ENCODE measurements around the gene PDP2.

PDP2 gene

DNA sequence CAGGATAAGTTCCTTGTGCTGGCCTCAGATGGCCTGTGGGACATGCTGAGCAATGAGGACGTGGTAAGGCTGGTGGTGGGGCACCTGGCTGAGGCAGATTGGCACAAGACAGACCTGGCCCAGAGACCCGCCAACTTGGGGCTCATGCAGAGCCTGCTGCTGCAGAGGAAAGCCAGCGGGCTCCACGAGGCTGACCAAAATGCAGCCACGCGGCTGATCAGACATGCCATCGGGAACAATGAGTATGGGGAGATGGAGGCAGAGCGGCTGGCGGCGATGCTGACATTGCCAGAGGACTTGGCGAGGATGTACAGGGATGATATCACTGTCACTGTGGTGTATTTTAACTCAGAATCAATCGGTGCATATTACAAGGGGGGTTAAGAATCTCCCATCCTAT is 5.2 kb downstream of the PDP2 start:
- DNase-seq (ENCODE audit: extremely low spot score): no peak
- CTCF ChIA-PET: no interaction called here
- POLR2A ChIA-PET: no interaction called here
- TF ChIP-seq FOXK2 (IDR thresholded peaks at IDR 0.05) (no peak), ZNF384 (IDR thresholded peaks at IDR 0.05) (no peak), TARDBP (IDR thresholded peaks at IDR 0.05) (no peak), HDGF (IDR thresholded peaks at IDR 0.05; ENCODE audit: borderline replicate concordance) (no peak), FOXA1 (IDR thresholded peaks at IDR 0.05) (no peak), PKNOX1 (IDR thresholded peaks at IDR 0.05) (no peak), L3MBTL2 (conservative IDR thresholded peaks at IDR 0.05) (no peak), SP1 (IDR thresholded peaks at IDR 0.05) (no peak), ELF4 (IDR thresholded peaks at IDR 0.05) (no peak), ARNT (IDR thresholded peaks at IDR 0.05) (no peak), SUZ12 (IDR thresholded peaks at IDR 0.05) (no peak), LEF1 (IDR thresholded peaks at IDR 0.05; ENCODE audit: borderline replicate concordance) (no peak), BHLHE40 (IDR thresholded peaks at IDR 0.05; ENCODE audit: borderline replicate concordance) (no peak), FOXM1 (IDR thresholded peaks at IDR 0.05; ENCODE audit: borderline replicate concordance) (no peak), CTBP1 (IDR thresholded peaks at IDR 0.05; ENCODE audit: borderline replicate concordance) (no peak)

- no peak for DNase-seq (ENCODE audit: extremely low spot score)
- POLR2A ChIA-PET: no interaction called here
- CTCF ChIA-PET: no interaction called here
- TF ChIP-seq LEF1 (IDR thresholded peaks at IDR 0.05; ENCODE audit: borderline replicate concordance): no peak
- no peak for TF ChIP-seq L3MBTL2 (conservative IDR thresholded peaks at IDR 0.05)
- TF ChIP-seq HDGF (IDR thresholded peaks at IDR 0.05; ENCODE audit: borderline replicate concordance): no peak
- no peak for TF ChIP-seq PKNOX1 (IDR thresholded peaks at IDR 0.05)
- TF ChIP-seq CTBP1 (IDR thresholded peaks at IDR 0.05; ENCODE audit: borderline replicate concordance): no peak
- no peak for TF ChIP-seq BHLHE40 (IDR thresholded peaks at IDR 0.05; ENCODE audit: borderline replicate concordance)
- no peak for TF ChIP-seq SP1 (IDR thresholded peaks at IDR 0.05)
- no peak for TF ChIP-seq FOXM1 (IDR thresholded peaks at IDR 0.05; ENCODE audit: borderline replicate concordance)
- no peak for TF ChIP-seq FOXA1 (IDR thresholded peaks at IDR 0.05)
Observed at GRCh38 chr16:66886321-66886720, 6.0 kb downstream of the PDP2 start.

DNA sequence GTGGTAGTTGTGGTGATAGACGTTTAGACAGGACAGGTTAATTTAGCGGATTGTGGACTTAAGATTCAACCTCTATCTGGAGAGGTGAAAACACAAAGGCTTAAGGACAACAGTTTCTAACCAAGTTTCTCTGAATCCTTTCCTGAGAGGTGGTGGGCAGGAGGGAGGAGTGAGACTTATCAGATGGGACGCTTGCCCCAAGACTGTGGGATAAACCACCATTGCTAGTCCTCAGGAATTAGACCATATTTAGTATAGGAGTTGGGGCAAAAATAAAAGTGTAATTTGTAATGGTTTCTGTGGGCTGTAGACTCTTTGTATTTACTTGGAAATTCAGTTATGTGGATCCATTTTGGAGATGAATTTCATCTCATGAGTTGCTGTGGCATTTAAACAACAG is 6.6 kb downstream of the PDP2 start:
- DNase-seq (ENCODE audit: extremely low spot score): no peak
- TF ChIP-seq BHLHE40 (IDR thresholded peaks at IDR 0.05; ENCODE audit: borderline replicate concordance) (no peak), CTBP1 (IDR thresholded peaks at IDR 0.05; ENCODE audit: borderline replicate concordance) (no peak), TARDBP (IDR thresholded peaks at IDR 0.05) (no peak), NFRKB (IDR thresholded peaks at IDR 0.05) (no peak), SP1 (IDR thresholded peaks at IDR 0.05) (no peak), PKNOX1 (IDR thresholded peaks at IDR 0.05) (no peak), SUZ12 (IDR thresholded peaks at IDR 0.05) (no peak), FOXA1 (IDR thresholded peaks at IDR 0.05) (no peak), HDGF (IDR thresholded peaks at IDR 0.05; ENCODE audit: borderline replicate concordance) (no peak), FOXM1 (IDR thresholded peaks at IDR 0.05; ENCODE audit: borderline replicate concordance) (no peak), ZNF384 (IDR thresholded peaks at IDR 0.05) (no peak), FOXK2 (IDR thresholded peaks at IDR 0.05) (no peak), ELF4 (IDR thresholded peaks at IDR 0.05) (no peak), ARNT (IDR thresholded peaks at IDR 0.05) (no peak), L3MBTL2 (conservative IDR thresholded peaks at IDR 0.05) (no peak), LEF1 (IDR thresholded peaks at IDR 0.05; ENCODE audit: borderline replicate concordance) (no peak)
- POLR2A ChIA-PET: no interaction called here
- CTCF ChIA-PET: no interaction called here

GRCh38 chr16:66888647-66889615 is 8.6 kb downstream of the PDP2 start:
- CTCF ChIA-PET: interaction anchor here (0.5 to 0.6 kb wide), 4 partner anchors 21 to 370 kb away, joined by 3 to 6 read pairs (median 4); no protein-coding TSS in a partner anchor
- POLR2A ChIA-PET: interaction anchor here (1.1 to 1.8 kb wide), 2 partner anchors 8 kb away, joined by 3 to 5 read pairs; partner anchors contain the start of gene PDP2
- TF ChIP-seq NFRKB (IDR thresholded peaks at IDR 0.05) (no peak), L3MBTL2 (conservative IDR thresholded peaks at IDR 0.05) (no peak), SUZ12 (IDR thresholded peaks at IDR 0.05) (no peak), FOXK2 (IDR thresholded peaks at IDR 0.05) (no peak), ZNF384 (IDR thresholded peaks at IDR 0.05) (no peak), ELF4 (IDR thresholded peaks at IDR 0.05) (no peak), CTBP1 (IDR thresholded peaks at IDR 0.05; ENCODE audit: borderline replicate concordance) (no peak), FOXA1 (IDR thresholded peaks at IDR 0.05) (no peak), LEF1 (IDR thresholded peaks at IDR 0.05; ENCODE audit: borderline replicate concordance) (no peak), FOXM1 (IDR thresholded peaks at IDR 0.05; ENCODE audit: borderline replicate concordance) (no peak), ARNT (IDR thresholded peaks at IDR 0.05) (no peak), HDGF (IDR thresholded peaks at IDR 0.05; ENCODE audit: borderline replicate concordance) (no peak), PKNOX1 (IDR thresholded peaks at IDR 0.05) (no peak), SP1 (IDR thresholded peaks at IDR 0.05) (no peak), BHLHE40 (IDR thresholded peaks at IDR 0.05; ENCODE audit: borderline replicate concordance) (no peak), TARDBP (IDR thresholded peaks at IDR 0.05) (no peak)
- no peak for DNase-seq (ENCODE audit: extremely low spot score)

DNA sequence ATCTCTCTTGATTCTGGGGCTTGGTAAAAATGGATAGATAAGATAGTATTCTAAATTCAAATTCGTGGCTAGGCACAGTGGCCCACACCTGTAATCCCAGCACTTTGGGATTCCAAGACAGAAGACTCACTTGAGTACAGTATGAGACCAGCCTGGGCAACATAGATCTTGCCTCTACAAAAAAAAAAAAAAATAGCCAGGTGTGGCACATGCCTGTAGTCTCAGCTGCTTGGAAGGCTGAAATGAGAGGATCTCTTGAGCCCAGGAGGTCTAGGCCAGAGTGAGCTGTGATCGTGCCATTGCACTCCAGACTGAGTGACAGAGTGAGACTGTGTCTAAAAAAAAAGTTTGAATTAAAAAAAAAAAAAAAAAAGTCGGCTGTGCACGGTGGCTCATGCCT is 9.3 kb downstream of the PDP2 start:
- POLR2A ChIA-PET: interaction anchor here (1.8 kb wide), 1 partner anchor 9 kb away, joined by 5 read pairs; the partner anchor contains the start of gene PDP2
- no peak for TF ChIP-seq FOXK2 (IDR thresholded peaks at IDR 0.05)
- no peak for TF ChIP-seq SP1 (IDR thresholded peaks at IDR 0.05)
- no peak for TF ChIP-seq LEF1 (IDR thresholded peaks at IDR 0.05; ENCODE audit: borderline replicate concordance)
- TF ChIP-seq NFRKB (IDR thresholded peaks at IDR 0.05): no peak
- TF ChIP-seq FOXM1 (IDR thresholded peaks at IDR 0.05; ENCODE audit: borderline replicate concordance): no peak
- no peak for TF ChIP-seq ZNF384 (IDR thresholded peaks at IDR 0.05)
- TF ChIP-seq L3MBTL2 (conservative IDR thresholded peaks at IDR 0.05): no peak
- no peak for TF ChIP-seq ARNT (IDR thresholded peaks at IDR 0.05)
- CTCF ChIA-PET: interaction anchor here (0.6 kb wide), 2 partner anchors 20 to 225 kb away, joined by 3 to 5 read pairs; no protein-coding TSS in a partner anchor
- DNase-seq (ENCODE audit: extremely low spot score): no peak
